Smooth muscle cell (in vitro differentiated cells): ENCODE measurements around the gene HSPA12B. TPM values are rescaled to one million over a fixed set of nuclear protein-coding genes. Genes with fewer than 3 reads are reported as not detected.

Experiments used
- DNase-seq: peaks from one replicate; lab custom pipeline; 2025; ENCODE audit not compliant: unreplicated experiment; lab: John Stamatoyannopoulos, UW
- H2AFZ ChIP-seq: fragments of 200-600 bp; sonication (generic); 2 replicates; pipeline ENCODE4 v1.6.0; 2016; ENCODE audit warnings: antibody characterized with exemption, low read depth, mild to moderate bottlenecking
- H3F3A ChIP-seq: fragments of 200-600 bp; sonication (generic); 2 replicates; pipeline ENCODE4 v1.6.0; 2017; ENCODE audit warnings: antibody characterized with exemption, low read depth
- H3K27ac ChIP-seq: fragments of 200-600 bp; sonication (generic); 2 replicates; pipeline ENCODE4 v1.5.1; 2016; ENCODE audit warnings: low read depth, mild to moderate bottlenecking
- H3K27me3 ChIP-seq: fragments of 200-600 bp; sonication (generic); 2 replicates; pipeline ENCODE4 v1.6.1; 2016; ENCODE audit warnings: low read depth, mild to moderate bottlenecking
- H3K36me3 ChIP-seq: fragments of 200-600 bp; sonication (generic); 2 replicates; pipeline ENCODE4 v1.5.1; 2016; ENCODE audit warnings: low read depth
- H3K4me1 ChIP-seq: fragments of 200-600 bp; sonication (generic); 2 replicates; pipeline ENCODE4 v1.5.1; 2016; ENCODE audit warnings: low read depth
- H3K4me2 ChIP-seq: fragments of 200-600 bp; sonication (generic); 2 replicates; pipeline ENCODE4 v1.6.0; 2016; ENCODE audit warnings: mild to moderate bottlenecking
- H3K4me3 ChIP-seq: fragments of 200-600 bp; sonication (generic); 2 replicates; pipeline ENCODE4 v1.5.1; 2016; ENCODE audit warnings: mild to moderate bottlenecking
- H3K79me2 ChIP-seq: fragments of 200-600 bp; sonication (generic); 2 replicates; pipeline ENCODE4 v1.6.0; 2016; ENCODE audit warnings: low read depth, mild to moderate bottlenecking
- H3K9ac ChIP-seq: fragments of 200-600 bp; sonication (generic); 2 replicates; pipeline ENCODE4 v1.6.0; 2016; ENCODE audit warnings: low read depth
- H3K9me3 ChIP-seq: fragments of 200-600 bp; sonication (generic); replicated peaks from 2 replicates; pipeline ENCODE4 v1.5.1; 2016; ENCODE audit warnings: low read depth
- H4K20me1 ChIP-seq: fragments of 200-600 bp; sonication (generic); 2 replicates; pipeline ENCODE4 v1.6.0; 2016; ENCODE audit warnings: low read depth
- WGBS: methylation state at CpG from one replicate; pipeline ENCODE4 v1.1.7; 2016; ENCODE audit warnings: low lambda C conversion rate; 5-methylcytosine and 5-hydroxymethylcytosine counted together
- polyA plus RNA-seq: library from polyadenylated mRNA; unstranded; fragments of >200 nt; fragmentation: Nextera tagmentation; extraction: Ambion mirVana; gene quantifications from 2 replicates; pipeline ENCODE4 v1.2.1, GENCODE V29; 2016
- total RNA-seq: library from RNA; depleted of rRNA; stranded (reverse); fragments of >200 nt; gene quantifications from 2 replicates; pipeline ENCODE4 v1.2.3, GENCODE V29; 2014
- TF ChIP-seq, protein P1 (sequence below): fragments of 200-600 bp; sonication (generic); IDR thresholded peaks from 2 replicates; pipeline ENCODE4 v1.5.1; 2017; ENCODE audit warnings: borderline replicate concordance, mild to moderate bottlenecking, antibody characterized with exemption; ENCODE audit not compliant: insufficient read depth, poor library complexity, severe bottlenecking

Gene HSPA12B
- total and polyA plus RNA-seq, 2 experiments from 2014 or later = 0.04 to 1.0 TPM

DNA sequence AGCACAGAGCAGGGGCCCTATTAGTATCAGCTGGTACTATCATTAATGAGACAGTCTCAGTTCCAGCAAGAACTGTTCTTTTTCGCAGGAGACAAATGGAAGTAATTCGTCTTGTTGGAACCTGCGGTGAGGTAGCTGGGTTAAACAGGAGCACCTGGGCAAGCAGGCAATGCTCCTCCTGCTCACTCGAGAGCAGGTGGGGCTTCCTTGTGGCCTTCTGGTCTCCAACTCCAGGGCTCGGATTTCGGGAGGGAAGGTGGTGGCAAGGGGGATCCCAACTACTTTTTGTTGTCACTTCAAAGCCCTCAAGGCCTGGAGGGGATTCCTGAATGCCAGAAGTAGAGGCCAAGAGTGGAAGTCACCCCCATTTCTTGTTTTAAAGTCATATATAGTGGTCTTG lies 50.1 kb downstream of the HSPA12B start:
- no peaks in the 10 kb centered on the region for H3K36me3 ChIP-seq
- DNase-seq = no peak
- no peak overlapping the region for H3K4me3 ChIP-seq
- H3K79me2 ChIP-seq = peaks cover 24% of the 10 kb centered on the region
- no peak overlapping the region for H3K9ac ChIP-seq
- H3K27ac ChIP-seq = no peak overlapping the region
- TF ChIP-seq, protein P1, sequence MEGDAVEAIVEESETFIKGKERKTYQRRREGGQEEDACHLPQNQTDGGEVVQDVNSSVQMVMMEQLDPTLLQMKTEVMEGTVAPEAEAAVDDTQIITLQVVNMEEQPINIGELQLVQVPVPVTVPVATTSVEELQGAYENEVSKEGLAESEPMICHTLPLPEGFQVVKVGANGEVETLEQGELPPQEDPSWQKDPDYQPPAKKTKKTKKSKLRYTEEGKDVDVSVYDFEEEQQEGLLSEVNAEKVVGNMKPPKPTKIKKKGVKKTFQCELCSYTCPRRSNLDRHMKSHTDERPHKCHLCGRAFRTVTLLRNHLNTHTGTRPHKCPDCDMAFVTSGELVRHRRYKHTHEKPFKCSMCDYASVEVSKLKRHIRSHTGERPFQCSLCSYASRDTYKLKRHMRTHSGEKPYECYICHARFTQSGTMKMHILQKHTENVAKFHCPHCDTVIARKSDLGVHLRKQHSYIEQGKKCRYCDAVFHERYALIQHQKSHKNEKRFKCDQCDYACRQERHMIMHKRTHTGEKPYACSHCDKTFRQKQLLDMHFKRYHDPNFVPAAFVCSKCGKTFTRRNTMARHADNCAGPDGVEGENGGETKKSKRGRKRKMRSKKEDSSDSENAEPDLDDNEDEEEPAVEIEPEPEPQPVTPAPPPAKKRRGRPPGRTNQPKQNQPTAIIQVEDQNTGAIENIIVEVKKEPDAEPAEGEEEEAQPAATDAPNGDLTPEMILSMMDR = no peak
- peaks cover 19% of the 10 kb centered on the region for H3K27me3 ChIP-seq
- peaks cover 35% of the 10 kb centered on the region for H4K20me1 ChIP-seq
- WGBS = 81% methylated on average over 6 of the region's 6 CpGs
- H3K9me3 ChIP-seq = no peaks in the 10 kb centered on the region
- H3K4me2 ChIP-seq = no peak overlapping the region
- H2AFZ ChIP-seq = no peak overlapping the region
- peaks cover 10% of the 10 kb centered on the region for H3K4me1 ChIP-seq
- peaks cover 14% of the 10 kb centered on the region for H3F3A ChIP-seq

DNA sequence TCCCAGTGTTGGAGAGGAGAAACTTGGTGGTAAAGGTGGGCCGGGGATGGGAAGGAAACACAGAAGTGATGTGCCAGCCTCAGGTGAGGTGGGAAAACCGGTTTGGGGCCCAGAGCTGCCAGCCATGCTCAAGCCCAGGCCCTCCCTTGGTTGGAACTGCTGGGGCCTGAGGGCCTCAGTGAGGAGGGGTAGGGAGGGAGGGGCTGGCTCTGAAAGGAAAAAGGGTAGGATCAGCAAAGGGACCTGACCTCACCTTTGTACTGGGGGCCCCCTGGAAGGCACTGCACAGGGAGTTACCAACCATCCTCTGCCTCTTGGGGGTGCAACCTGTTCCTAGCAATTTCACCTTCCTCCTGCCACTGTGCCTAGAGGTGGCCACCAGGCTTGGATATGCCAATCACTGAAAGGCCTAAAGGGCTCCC lies 50.6 kb downstream of the HSPA12B start:
- no peak overlapping the region for H3K27ac ChIP-seq
- H4K20me1 ChIP-seq = peaks cover 35% of the 10 kb centered on the region
- no peak overlapping the region for H3K4me2 ChIP-seq
- H3F3A ChIP-seq = peaks cover 14% of the 10 kb centered on the region
- H3K4me1 ChIP-seq = peaks cover 10% of the 10 kb centered on the region
- peaks cover 16% of the 10 kb centered on the region for H3K27me3 ChIP-seq
- DNase-seq = no peak
- H3K9ac ChIP-seq = no peak overlapping the region
- 73% methylated on average over 2 of the region's 2 CpGs for WGBS
- H3K79me2 ChIP-seq = peaks cover 24% of the 10 kb centered on the region
- H2AFZ ChIP-seq = no peak overlapping the region
- H3K9me3 ChIP-seq = no peaks in the 10 kb centered on the region
- TF ChIP-seq, protein P1 = no peak
- H3K4me3 ChIP-seq = no peak overlapping the region
- H3K36me3 ChIP-seq = no peaks in the 10 kb centered on the region

DNA sequence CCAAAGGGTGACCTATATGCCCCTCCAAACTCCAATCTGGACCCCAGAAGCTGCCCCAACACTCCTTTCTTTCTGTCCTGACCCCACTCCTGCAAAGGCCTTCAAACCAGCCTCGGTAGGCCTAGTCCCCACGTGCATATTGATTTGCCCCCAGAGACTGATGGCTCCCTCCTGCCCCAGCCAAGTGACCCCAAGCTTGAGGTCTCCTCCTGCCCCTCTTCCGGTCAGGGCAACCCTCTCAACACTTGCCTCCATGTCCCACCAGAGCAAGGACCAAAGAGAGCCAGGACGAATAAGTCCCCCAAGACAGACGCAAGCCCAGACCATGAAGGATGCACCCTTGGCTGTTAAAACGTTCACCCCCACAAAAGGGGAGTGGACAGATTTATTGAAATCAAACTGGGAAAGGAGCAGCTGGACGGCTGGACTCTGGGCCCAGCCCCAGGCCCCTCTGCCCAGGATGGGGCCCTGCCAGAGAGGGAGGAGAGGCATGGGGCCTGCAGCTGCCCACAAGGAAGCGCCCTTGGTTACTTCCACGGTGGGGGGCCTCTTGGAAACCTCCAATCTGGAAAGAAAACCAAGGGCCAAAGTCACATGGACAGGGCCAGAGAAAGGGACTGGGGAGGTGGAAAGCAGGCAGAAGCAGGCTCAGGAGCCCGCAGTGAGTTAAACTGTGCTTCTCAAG lies 51.2 kb downstream of the HSPA12B start:
- no peak for DNase-seq
- TF ChIP-seq, protein P1 = no peak
- H3K27me3 ChIP-seq = peaks cover 11% of the 10 kb centered on the region
- H3K9me3 ChIP-seq = no peaks in the 10 kb centered on the region
- no peak overlapping the region for H3K9ac ChIP-seq
- no peaks in the 10 kb centered on the region for H3K36me3 ChIP-seq
- H3K27ac ChIP-seq = no peak overlapping the region
- H3K4me1 ChIP-seq = peaks cover 10% of the 10 kb centered on the region
- no peak overlapping the region for H3K4me2 ChIP-seq
- peaks cover 16% of the 10 kb centered on the region for H3F3A ChIP-seq
- H4K20me1 ChIP-seq = peaks cover 35% of the 10 kb centered on the region
- no peak overlapping the region for H3K4me3 ChIP-seq
- peaks cover 24% of the 10 kb centered on the region for H3K79me2 ChIP-seq
- WGBS = 94% methylated on average over 10 of the region's 10 CpGs
- H2AFZ ChIP-seq = no peak overlapping the region
